SH-SY5Y (cell line): ENCODE data around the gene SAPCD1.

Source experiments
- GATA2 ChIP-seq: IDR thresholded peaks from 2 replicates; pipeline ENCODE4 v1.6.1; 2011; ENCODE audit warnings: mild to moderate bottlenecking, low read depth, low read length
- GATA3 ChIP-seq: IDR thresholded peaks from 2 replicates; pipeline ENCODE4 v1.6.1; 2011; ENCODE audit warnings: low read depth, mild to moderate bottlenecking, low read length, moderate library complexity

SAPCD1 gene

GRCh38 chr6:31752739-31753319, 9.6 kb upstream of the SAPCD1 start:
- TF ChIP-seq GATA2 (no peak), GATA3 (no peak)

- TF ChIP-seq GATA2 (no peak), GATA3 (no peak)
Observed at GRCh38 chr6:31758281-31758680, 4.2 kb upstream of the SAPCD1 start.

GRCh38 chr6:31760790-31761189, 1.7 kb upstream of the SAPCD1 start:
- TF ChIP-seq GATA2 (no peak), GATA3 (no peak)

GRCh38 chr6:31761343-31761742, 1.1 kb upstream of the SAPCD1 start:
- TF ChIP-seq GATA3 (no peak), GATA2 (no peak)

GRCh38 chr6:31762878-31763618, 592 bp downstream of the SAPCD1 start:
- TF ChIP-seq GATA3, result no peak

- no peak for TF ChIP-seq GATA2
Observed at GRCh38 chr6:31763619-31763940, 1.1 kb downstream of the SAPCD1 start.

- TF ChIP-seq GATA2 (no peak), GATA3 (no peak)
Observed at GRCh38 chr6:31764198-31764597, 1.7 kb downstream of the SAPCD1 start.

- TF ChIP-seq GATA2, result no peak
- no peak for TF ChIP-seq GATA3
Observed at GRCh38 chr6:31765559-31765909, 3.1 kb downstream of the SAPCD1 start.

GRCh38 chr6:31765910-31766794, 3.7 kb downstream of the SAPCD1 start:
- TF ChIP-seq GATA2, result no peak
- no peak for TF ChIP-seq GATA3

GRCh38 chr6:31767096-31767645, 4.7 kb downstream of the SAPCD1 start:
- TF ChIP-seq GATA3 (no peak), GATA2 (no peak)

- TF ChIP-seq GATA3 (no peak), GATA2 (no peak)
Observed at GRCh38 chr6:31768363-31769257, 6.2 kb downstream of the SAPCD1 start.

GRCh38 chr6:31769684-31770371, 7.4 kb downstream of the SAPCD1 start:
- TF ChIP-seq GATA3 (no peak), GATA2 (no peak)

GRCh38 chr6:31770860-31771259, 8.4 kb downstream of the SAPCD1 start:
- TF ChIP-seq GATA3 (no peak), GATA2 (no peak)
